Endothelial cell of umbilical vein (primary cell): ENCODE results near the gene MFNG. TPM values are rescaled to one million over a fixed set of nuclear protein-coding genes. Genes with fewer than 3 reads are reported as not detected.

ENCODE experiments used
- BruUV-seq: library from RNA; stranded (reverse); fragments of 400-500 nt; replicated peaks from 2 replicates; lab custom pipeline; 2021; lab: Mats Ljungman, UMichigan
- CTCF ChIA-PET: fragments of 300-600, 350-600 bp; sonication (Branson Sonifier 250); formaldehyde crosslinking; loops from one replicate; lab custom pipeline; 2021; ENCODE audit warnings: antibody characterized with exemption, inconsistent platforms; lab: Charles Lee
- POLR2A ChIA-PET: fragments of 300-600, 350-600 bp; sonication (Branson Sonifier 250); formaldehyde crosslinking; loops from one replicate; lab custom pipeline; 2021; ENCODE audit warnings: antibody characterized with exemption, inconsistent platforms; lab: Charles Lee
- DNase-seq: peaks from one replicate; pipeline ENCODE4 v3.0.0-alpha.2; 2011; ENCODE audit warnings: low read depth, low spot score
- FAIRE-seq: peaks from 2 replicates; lab custom pipeline; 2011; peaks lifted over from hg19 to GRCh38; lab: Jason Lieb, UNC
- H2AFZ ChIP-seq: 2 replicates; pipeline ENCODE4 v1.6.0; 2012; ENCODE audit warnings: low read depth, low read length, control low read depth, inconsistent platforms
- H3K27ac ChIP-seq: 2 replicates; pipeline ENCODE4 v1.5.1; 2011; ENCODE audit warnings: low read depth, mild to moderate bottlenecking, control low read depth, low read length, moderate library complexity; ENCODE audit not compliant: insufficient read depth
- H3K27me3 ChIP-seq, 2 experiments: 2 replicates each; pipeline versions ENCODE4 v1.6.0 to v1.6.1; 2011; ENCODE audit warnings: low read length in 2 of 2, mixed read lengths in 1 of 2; ENCODE audit not compliant: control insufficient read depth in 2 of 2, insufficient read depth in 2 of 2
- H3K36me3 ChIP-seq, 2 experiments: 2 replicates in 1 of 2; 3 replicates in 1 of 2; pipeline ENCODE4 v1.5.1; 2011; ENCODE audit warnings: low read length in 2 of 2, mild to moderate bottlenecking in 1 of 2, moderate library complexity in 1 of 2; ENCODE audit not compliant: control insufficient read depth in 2 of 2, insufficient read depth in 2 of 2; ENCODE audit errors: extremely low read depth in 1 of 2
- H3K4me1 ChIP-seq: 3 replicates; pipeline ENCODE4 v1.5.1; 2011; ENCODE audit warnings: mild to moderate bottlenecking, low read length; ENCODE audit not compliant: control insufficient read depth, insufficient read depth; ENCODE audit errors: extremely low read depth
- H3K4me2 ChIP-seq: 2 replicates; pipeline ENCODE4 v1.6.1; 2011; ENCODE audit warnings: low read length, control low read depth, mixed read lengths; ENCODE audit not compliant: insufficient read depth
- H3K4me3 ChIP-seq, 3 experiments: fragments of 200-600 bp in 1 of 3; sonication (generic), shearing (Covaris generic) in 1 of 3; replicated peaks in 1 of 3; 2 replicates each; pipeline ENCODE4 v1.5.1; 2011 to 2016; ENCODE audit warnings: control low read depth in 3 of 3, low read length in 3 of 3, mild to moderate bottlenecking in 2 of 3, inconsistent platforms in 1 of 3, low read depth in 1 of 3, moderate library complexity in 1 of 3; ENCODE audit not compliant: insufficient read depth in 1 of 3
- H3K79me2 ChIP-seq: 2 replicates; pipeline ENCODE4 v1.6.0; 2012; ENCODE audit warnings: low read length, inconsistent platforms; ENCODE audit not compliant: control insufficient read depth, insufficient read depth
- H3K9ac ChIP-seq: replicated peaks from 2 replicates; pipeline ENCODE3; 2011; ENCODE audit warnings: low read length, control low read depth; ENCODE audit not compliant: insufficient read depth; ENCODE audit errors: extremely low read depth
- H3K9me1 ChIP-seq: replicated peaks from 3 replicates; pipeline ENCODE4 v1.6.0; 2011; ENCODE audit warnings: mild to moderate bottlenecking, low read length; ENCODE audit not compliant: control insufficient read depth, insufficient read depth; ENCODE audit errors: extremely low read depth
- H3K9me3 ChIP-seq: replicated peaks from 2 replicates; pipeline ENCODE4 v1.5.1; 2012; ENCODE audit warnings: low read length, inconsistent platforms; ENCODE audit not compliant: control insufficient read depth, insufficient read depth
- H4K20me1 ChIP-seq: replicated peaks from 2 replicates; pipeline ENCODE3; 2011; ENCODE audit warnings: mild to moderate bottlenecking, low read length; ENCODE audit not compliant: control insufficient read depth, insufficient read depth; ENCODE audit errors: extremely low read depth
- CTCF ChIP-seq, 2 donors: IDR thresholded peaks; 1 replicate in 1 of 2; 2 replicates in 1 of 2; pipeline ENCODE4 v1.5.1; 2011; ENCODE audit warnings: low read length in 2 of 2, mild to moderate bottlenecking in 2 of 2, moderate library complexity in 2 of 2, control low read depth in 1 of 2, inconsistent platforms in 1 of 2, low read depth in 1 of 2; ENCODE audit not compliant: insufficient read depth in 1 of 2; ENCODE audit errors: extremely low read depth in 1 of 2
- EZH2 ChIP-seq: IDR thresholded peaks from 2 replicates; pipeline ENCODE4 v1.6.1; 2012; ENCODE audit warnings: borderline replicate concordance, low read depth, mild to moderate bottlenecking, moderate library complexity, low read length, inconsistent platforms; ENCODE audit not compliant: severe bottlenecking
- FOS ChIP-seq: IDR thresholded peaks from 2 replicates; pipeline ENCODE4 v1.6.1; 2011; ENCODE audit warnings: mild to moderate bottlenecking, low read length, moderate library complexity, borderline replicate concordance; ENCODE audit not compliant: insufficient read depth
- GATA2 ChIP-seq: IDR thresholded peaks from 2 replicates; pipeline ENCODE4 v1.7.0; 2011; ENCODE audit warnings: low read depth, mild to moderate bottlenecking, moderate library complexity, mixed read lengths, low read length; ENCODE audit not compliant: insufficient read length, insufficient read depth
- JUN ChIP-seq: IDR thresholded peaks from 2 replicates; pipeline ENCODE4 v1.6.1; 2011; ENCODE audit warnings: borderline replicate concordance, low read depth; ENCODE audit not compliant: insufficient read length, insufficient read depth
- MAX ChIP-seq: IDR thresholded peaks from 2 replicates; pipeline ENCODE4 v1.6.1; 2011; ENCODE audit not compliant: insufficient read depth, insufficient read length
- MYC ChIP-seq: IDR thresholded peaks from one replicate; pipeline ENCODE4 v1.6.1; 2011; ENCODE audit warnings: mild to moderate bottlenecking, low read depth, low read length
- POLR2A ChIP-seq: IDR thresholded peaks from 2 replicates; pipeline ENCODE4 v1.6.1; 2012; ENCODE audit warnings: low read depth, mild to moderate bottlenecking, control low read depth, low read length
- POLR2AphosphoS5 ChIP-seq: IDR thresholded peaks from 2 replicates; pipeline ENCODE4 v1.6.1; 2012; ENCODE audit warnings: low read depth, mild to moderate bottlenecking, control low read depth, low read length, moderate library complexity; ENCODE audit not compliant: insufficient read depth
- dilution Hi-C: fragments of 300-500 bp; cut with MboI; formaldehyde crosslinking; loops from one replicate; pipeline ENCODE4 v1.15.0; 2019; ENCODE audit warnings: low sequenced_read_pairs; ENCODE audit not compliant: extremely low pct_ligation_motif_present
- intact Hi-C: fragments of 100-400 bp; cut with micrococcal nuclease; formaldehyde crosslinking; loops from one replicate; pipeline ENCODE4 v1.10.0; 2022
- polyA plus RNA-seq, 4 experiments: library from polyadenylated mRNA; depleted of rRNA in 3 of 4; stranded (reverse) in 3 of 4; unstranded in 1 of 4; fragments of >200 nt; gene quantifications; 2 replicates each; pipeline versions ENCODE4 v1.2.1 to v1.2.3, GENCODE V29; 2011 to 2012; ENCODE audit warnings: missing spikeins in 1 of 4
- total RNA-seq: library from RNA; stranded (reverse); gene quantifications from 2 replicates; pipeline ENCODE4 v1.2.3, GENCODE V29; 2021

MFNG gene
- total and polyA plus RNA-seq, 2 donors (not counting 3 experiments of a cell fraction or from before 2014, with no cell fraction given): 188 to 257 TPM

GRCh38 chr22:37473437-37473946, 12.7 kb downstream of the MFNG start:
- no peak overlapping the region for H3K9ac ChIP-seq
- peaks cover 2% of the 10 kb centered on the region for H3K79me2 ChIP-seq
- H2AFZ ChIP-seq: no peak overlapping the region
- no peak overlapping the region for H3K27ac ChIP-seq
- no peaks in the 10 kb centered on the region for H3K9me3 ChIP-seq
- ChIA-PET CTCF (interaction anchor here (0.6 to 2.2 kb wide), 10 partner anchors 9 to 157 kb away, joined by 3 to 21 read pairs (median 8); partner anchors contain the start of gene MFNG), POLR2A (no interaction called here)
- H3K36me3 ChIP-seq: peaks cover 16 to 73% of the 10 kb centered on the region in 2 experiments
- FAIRE-seq (no peak), DNase-seq (no peak)
- dilution Hi-C loops (no loop called here), intact Hi-C loops (loop anchor here (1.0 kb wide), 1 partner anchor 26 kb away; no protein-coding TSS in a partner anchor)
- H3K9me1 ChIP-seq: no peaks in the 10 kb centered on the region
- no peaks in the 10 kb centered on the region for H3K4me1 ChIP-seq
- H3K27me3 ChIP-seq: no peaks in the 10 kb centered on the region
- no TSS peak for BruUV-seq
- no peak overlapping the region for H3K4me2 ChIP-seq
- no peak overlapping the region for H3K4me3 ChIP-seq
- no peaks in the 10 kb centered on the region for H4K20me1 ChIP-seq
- TF ChIP-seq FOS (no peak), EZH2 (no peak), MAX (no peak), POLR2AphosphoS5 (no peak), POLR2A (no peak), JUN (no peak), CTCF (IDR thresholded peaks at IDR 0.05; ENCODE audit: extremely low read depth in 1 of 2, insufficient read depth in 1 of 2, low read depth in 1 of 2, low read length in 2 of 2) (no peak), MYC (no peak), GATA2 (no peak)
